ENCODE results near the gene ZNF608.

Gene ZNF608

DNA sequence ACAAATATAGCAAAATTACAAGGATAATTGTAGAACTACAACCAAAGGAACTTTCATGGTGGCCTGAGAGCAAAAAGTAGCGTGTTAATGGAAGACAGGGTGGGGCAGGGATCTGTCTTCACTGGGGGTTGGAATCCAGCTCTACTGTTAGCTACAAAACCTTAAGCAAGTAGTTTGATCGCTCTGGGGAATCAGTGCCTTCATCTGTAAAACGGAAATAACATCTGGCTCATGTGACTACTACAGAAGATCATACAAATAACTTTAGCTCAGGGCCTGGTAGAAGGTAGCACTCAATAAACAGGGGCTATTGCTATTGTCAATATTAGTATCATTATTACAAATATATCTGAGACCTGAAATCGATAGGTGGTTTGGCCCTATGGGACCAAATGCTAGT, 40.4 kb downstream of the ZNF608 start:
- no peak for DNase-seq (ENCODE audit: low read depth)
- TF ChIP-seq, protein P1, sequence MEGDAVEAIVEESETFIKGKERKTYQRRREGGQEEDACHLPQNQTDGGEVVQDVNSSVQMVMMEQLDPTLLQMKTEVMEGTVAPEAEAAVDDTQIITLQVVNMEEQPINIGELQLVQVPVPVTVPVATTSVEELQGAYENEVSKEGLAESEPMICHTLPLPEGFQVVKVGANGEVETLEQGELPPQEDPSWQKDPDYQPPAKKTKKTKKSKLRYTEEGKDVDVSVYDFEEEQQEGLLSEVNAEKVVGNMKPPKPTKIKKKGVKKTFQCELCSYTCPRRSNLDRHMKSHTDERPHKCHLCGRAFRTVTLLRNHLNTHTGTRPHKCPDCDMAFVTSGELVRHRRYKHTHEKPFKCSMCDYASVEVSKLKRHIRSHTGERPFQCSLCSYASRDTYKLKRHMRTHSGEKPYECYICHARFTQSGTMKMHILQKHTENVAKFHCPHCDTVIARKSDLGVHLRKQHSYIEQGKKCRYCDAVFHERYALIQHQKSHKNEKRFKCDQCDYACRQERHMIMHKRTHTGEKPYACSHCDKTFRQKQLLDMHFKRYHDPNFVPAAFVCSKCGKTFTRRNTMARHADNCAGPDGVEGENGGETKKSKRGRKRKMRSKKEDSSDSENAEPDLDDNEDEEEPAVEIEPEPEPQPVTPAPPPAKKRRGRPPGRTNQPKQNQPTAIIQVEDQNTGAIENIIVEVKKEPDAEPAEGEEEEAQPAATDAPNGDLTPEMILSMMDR (IDR thresholded peaks at IDR 0.05; ENCODE audit: low read length, missing control alignments), result no peak
- no peak overlapping the region for H3K4me3 ChIP-seq (replicated peaks; ENCODE audit: low read depth, low read length)

DNA sequence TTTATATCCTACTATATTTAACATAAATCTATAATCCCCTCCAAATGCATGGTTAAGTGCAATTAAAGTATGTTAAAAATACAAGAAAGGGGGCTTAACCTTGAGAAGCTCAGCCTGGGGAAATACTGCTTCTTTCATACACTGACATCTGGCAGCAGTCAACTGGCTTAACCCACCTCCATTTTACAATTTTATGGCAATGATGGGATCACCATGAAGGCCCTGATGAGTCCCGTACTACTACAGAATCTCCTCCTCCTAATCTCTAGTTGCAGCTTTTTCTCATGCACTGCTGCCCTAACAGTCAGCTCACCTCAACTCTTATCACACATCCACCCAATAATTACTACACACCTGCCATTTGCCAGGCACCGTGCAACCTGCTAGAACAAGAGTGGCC, 40.9 kb downstream of the ZNF608 start:
- no peak overlapping the region for H3K4me3 ChIP-seq (replicated peaks; ENCODE audit: low read depth, low read length)

DNA sequence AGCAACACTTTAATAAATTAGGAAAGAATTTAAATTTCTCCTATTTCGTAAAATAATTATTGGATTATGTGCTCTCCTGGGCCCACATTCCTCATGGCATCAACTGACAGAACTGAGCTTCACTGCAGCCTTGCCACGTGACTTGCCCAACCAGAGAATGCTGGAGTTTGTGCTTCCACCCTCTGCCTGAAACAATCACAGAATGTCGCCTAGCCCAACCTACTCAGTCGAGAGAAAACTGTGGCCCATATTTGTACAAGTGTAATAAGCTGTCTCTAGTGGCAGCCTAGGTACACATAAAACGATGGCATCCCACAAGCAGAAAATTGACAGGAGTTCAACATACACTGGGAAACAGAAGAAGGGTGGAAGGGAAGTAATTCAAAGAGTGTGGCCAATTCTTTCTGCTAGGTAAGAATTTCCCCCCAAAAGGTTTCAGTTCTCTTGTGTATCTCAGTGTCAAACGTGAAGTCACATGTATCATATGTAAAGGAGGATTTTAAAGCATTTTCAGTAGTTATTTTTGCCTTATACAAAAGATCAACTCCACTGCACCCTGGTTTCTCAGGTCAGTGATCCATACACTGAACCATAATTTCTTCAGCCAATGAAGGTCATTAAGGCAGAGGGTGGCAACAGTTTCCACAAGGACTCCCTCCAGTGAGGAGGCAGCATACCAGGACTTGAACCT, 41.7 kb downstream of the ZNF608 start:
- TF ChIP-seq, protein P1 (IDR thresholded peaks at IDR 0.05; ENCODE audit: low read length, missing control alignments), result no peak
- no peak for DNase-seq (ENCODE audit: low read depth)

More for the DNA sequence above, 40.9 kb downstream of the ZNF608 start:
- TF ChIP-seq, protein P1 (IDR thresholded peaks at IDR 0.05; ENCODE audit: low read length, missing control alignments), result no peak
- no peak for DNase-seq (ENCODE audit: low read depth)

DNA sequence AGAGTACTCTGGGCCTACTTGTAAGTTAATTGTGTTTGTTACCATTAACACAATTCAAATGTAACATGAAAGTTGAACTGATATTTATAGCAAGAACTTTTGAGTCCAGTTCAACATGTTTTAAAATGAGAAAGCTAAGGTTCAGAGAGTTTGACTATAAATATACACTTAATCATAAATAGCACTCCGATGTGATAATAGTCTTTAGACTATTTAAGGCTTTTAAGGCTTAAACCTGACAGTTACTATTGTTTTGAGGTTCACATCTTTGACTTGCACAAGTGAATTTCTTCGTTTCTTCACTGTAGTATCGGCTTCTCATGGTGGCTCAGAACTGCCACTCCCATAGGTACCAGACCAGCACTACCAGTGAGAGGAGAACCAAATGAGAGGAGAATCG, 42.4 kb downstream of the ZNF608 start:
- H3K4me3 ChIP-seq (replicated peaks; ENCODE audit: low read depth, low read length), result no peak overlapping the region
- DNase-seq (ENCODE audit: low read depth), result no peak
- TF ChIP-seq, protein P1 (IDR thresholded peaks at IDR 0.05; ENCODE audit: low read length, missing control alignments), result no peak

More for the DNA sequence above, 41.7 kb downstream of the ZNF608 start:
- H3K4me3 ChIP-seq (replicated peaks; ENCODE audit: low read depth, low read length), result no peak overlapping the region

DNA sequence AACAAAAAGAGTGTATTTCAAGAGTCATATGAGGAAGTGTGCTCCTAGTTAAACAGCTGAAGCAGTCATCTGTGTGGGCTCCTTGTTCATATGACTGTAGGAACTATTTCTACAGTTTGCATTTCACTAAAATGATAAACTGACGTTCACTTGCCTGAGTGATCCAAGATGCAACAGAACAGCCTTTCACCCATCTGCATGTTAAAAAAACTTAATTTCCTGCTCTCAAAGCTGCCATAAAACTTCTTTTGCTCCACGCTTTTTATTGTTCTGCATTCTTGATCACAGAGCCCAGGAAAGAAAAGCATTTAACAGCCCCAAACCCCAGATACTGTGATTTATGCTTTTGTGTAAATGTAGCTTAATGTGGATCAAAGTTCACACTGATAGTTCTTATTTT, 43.9 kb downstream of the ZNF608 start:
- TF ChIP-seq, protein P1 (IDR thresholded peaks at IDR 0.05; ENCODE audit: low read length, missing control alignments), result no peak
- DNase-seq (ENCODE audit: low read depth), result no peak
- no peak overlapping the region for H3K4me3 ChIP-seq (replicated peaks; ENCODE audit: low read depth, low read length)

DNA sequence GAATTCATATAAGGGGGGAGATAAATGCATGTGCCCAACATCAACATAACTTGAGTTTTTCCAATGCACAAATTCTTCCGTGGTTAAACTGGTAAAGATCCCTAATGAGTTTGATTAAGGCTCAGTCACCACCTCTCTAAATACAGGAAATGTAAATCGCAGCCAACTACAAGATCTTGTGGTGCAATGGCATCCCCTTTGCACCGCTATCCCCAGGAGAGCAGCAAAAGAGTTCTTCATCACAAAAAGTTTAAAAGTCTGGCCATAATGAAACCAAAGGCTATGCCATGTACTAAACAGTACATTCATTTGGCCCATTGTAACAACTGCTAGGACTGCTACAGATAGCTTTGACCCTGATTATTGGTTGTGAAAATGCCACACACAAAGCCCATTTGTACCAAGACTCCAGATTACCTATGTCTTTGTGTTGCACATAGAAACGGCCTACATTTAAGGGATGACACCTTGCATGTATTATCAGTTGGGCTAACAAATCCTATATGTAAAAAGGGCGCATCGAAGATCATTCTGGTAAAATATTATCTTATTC, 44.5 kb downstream of the ZNF608 start:
- TF ChIP-seq, protein P1 (IDR thresholded peaks at IDR 0.05; ENCODE audit: low read length, missing control alignments), result no peak
- no peak for DNase-seq (ENCODE audit: low read depth)

DNA sequence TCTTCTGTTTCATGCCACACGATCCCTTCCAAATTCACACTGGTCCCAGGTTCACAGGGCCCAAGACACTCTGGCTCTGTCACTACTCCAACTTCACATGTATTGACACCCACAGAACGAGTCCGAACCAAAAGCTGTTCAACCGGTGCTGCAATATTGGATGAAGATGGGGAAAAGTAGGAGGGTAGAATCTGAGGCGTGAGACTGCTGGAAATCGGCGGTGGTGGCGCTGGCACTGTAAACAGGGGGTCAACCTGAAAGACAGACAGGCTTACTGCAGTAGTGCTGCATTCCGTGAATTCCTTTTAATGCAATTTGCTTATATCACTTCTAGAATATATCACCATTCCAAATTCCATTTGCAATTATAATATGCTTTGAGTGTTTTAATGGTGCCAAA, 45.4 kb downstream of the ZNF608 start:
- TF ChIP-seq, protein P1 (IDR thresholded peaks at IDR 0.05; ENCODE audit: low read length, missing control alignments), result no peak
- H3K4me3 ChIP-seq (replicated peaks; ENCODE audit: low read depth, low read length), result no peak overlapping the region
- no peak for DNase-seq (ENCODE audit: low read depth)

More for the DNA sequence above, 44.5 kb downstream of the ZNF608 start:
- H3K4me3 ChIP-seq (replicated peaks; ENCODE audit: low read depth, low read length), result no peak overlapping the region

Measured in fibroblast of pulmonary artery (primary cell).